ENCODE data around the gene CNTLN. TPM values are rescaled to one million over a fixed set of nuclear protein-coding genes. Genes with fewer than 3 reads are reported as not detected.
"Not testable (repeated sequence)": the region's sequence is repeated elsewhere in the genome, so short reads cannot be mapped to it uniquely, and the experiment has no call there.

The CNTLN gene
- total and polyA plus RNA-seq, 4 donors, result 2.1 to 30.3 (median 4.0) TPM

DNA sequence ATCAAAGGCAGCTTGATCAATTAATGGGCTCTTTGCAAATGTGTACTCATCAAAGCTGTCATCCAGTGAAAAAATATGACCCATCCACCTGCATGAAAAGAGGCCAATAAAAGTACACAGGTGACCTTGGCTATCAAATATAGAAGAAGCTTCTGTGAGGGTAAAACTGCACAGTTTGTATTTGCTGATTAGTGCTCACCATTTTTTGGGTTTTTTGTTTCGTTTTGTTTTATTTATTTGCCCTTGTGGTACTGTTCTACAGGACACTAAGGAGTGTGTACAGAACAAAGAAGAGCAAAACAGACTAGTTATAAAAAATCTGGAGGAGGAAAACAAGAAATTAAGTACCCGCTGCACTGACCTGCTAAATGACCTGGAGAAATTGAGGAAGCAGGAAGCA lies 101.3 kb downstream of the CNTLN start:
- ATAC-seq (ENCODE audit: insufficient read depth, low FRiP score) (no peak), DNase-seq (no peak)
- H3K27me3 ChIP-seq (ENCODE audit: control insufficient read depth in 3 of 3, insufficient read depth in 3 of 3, low read length in 2 of 3), result no peaks in the 10 kb centered on the region
- TF ChIP-seq, protein P1, sequence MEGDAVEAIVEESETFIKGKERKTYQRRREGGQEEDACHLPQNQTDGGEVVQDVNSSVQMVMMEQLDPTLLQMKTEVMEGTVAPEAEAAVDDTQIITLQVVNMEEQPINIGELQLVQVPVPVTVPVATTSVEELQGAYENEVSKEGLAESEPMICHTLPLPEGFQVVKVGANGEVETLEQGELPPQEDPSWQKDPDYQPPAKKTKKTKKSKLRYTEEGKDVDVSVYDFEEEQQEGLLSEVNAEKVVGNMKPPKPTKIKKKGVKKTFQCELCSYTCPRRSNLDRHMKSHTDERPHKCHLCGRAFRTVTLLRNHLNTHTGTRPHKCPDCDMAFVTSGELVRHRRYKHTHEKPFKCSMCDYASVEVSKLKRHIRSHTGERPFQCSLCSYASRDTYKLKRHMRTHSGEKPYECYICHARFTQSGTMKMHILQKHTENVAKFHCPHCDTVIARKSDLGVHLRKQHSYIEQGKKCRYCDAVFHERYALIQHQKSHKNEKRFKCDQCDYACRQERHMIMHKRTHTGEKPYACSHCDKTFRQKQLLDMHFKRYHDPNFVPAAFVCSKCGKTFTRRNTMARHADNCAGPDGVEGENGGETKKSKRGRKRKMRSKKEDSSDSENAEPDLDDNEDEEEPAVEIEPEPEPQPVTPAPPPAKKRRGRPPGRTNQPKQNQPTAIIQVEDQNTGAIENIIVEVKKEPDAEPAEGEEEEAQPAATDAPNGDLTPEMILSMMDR (IDR thresholded peaks at IDR 0.05; ENCODE audit: control extremely low read depth, extremely low read depth), result no peak
- H3K4me1 ChIP-seq (ENCODE audit: control insufficient read depth in 5 of 5, insufficient read depth in 5 of 5, low read length in 5 of 5), result peaks cover 0 to 2% (median 0%) of the 10 kb centered on the region in 5 donors
- no peaks in the 10 kb centered on the region for H3K9me3 ChIP-seq (ENCODE audit: control insufficient read depth in 4 of 4, insufficient read depth in 3 of 4, low read length in 3 of 4)
- H3K27ac ChIP-seq (ENCODE audit: low read depth in 1 of 2, low read length in 1 of 2), result no peak overlapping the region
- H3K36me3 ChIP-seq (ENCODE audit: control insufficient read depth in 4 of 4, insufficient read depth in 4 of 4, low read length in 4 of 4), result no peaks in the 10 kb centered on the region
- no peak overlapping the region for H3K9ac ChIP-seq (ENCODE audit: insufficient read depth in 1 of 2, low read length in 2 of 2)
- H3K4me3 ChIP-seq, result no peak overlapping the region
- WGBS, 2 donors, result 70 to 93% methylated on average over 2 of the region's 2 CpGs

DNA sequence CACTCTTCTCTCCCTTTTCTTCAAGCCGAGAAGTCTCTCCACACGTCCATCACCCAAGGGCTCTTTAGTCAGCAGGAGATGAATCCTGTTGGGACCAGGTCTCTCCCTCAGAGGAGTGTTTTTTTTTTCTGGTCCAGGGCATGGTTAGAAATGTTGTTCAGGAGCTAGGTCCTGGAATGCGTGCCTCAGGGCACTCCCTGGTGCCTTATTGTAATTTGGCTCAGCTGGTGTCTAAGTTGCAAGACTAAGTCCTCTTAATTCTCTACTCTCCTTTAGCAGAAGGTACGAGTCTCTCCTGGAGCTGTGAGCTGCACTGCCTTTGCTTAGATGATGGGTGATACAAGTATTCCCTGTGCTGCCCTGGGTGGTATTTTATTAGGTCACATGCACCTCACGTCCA lies 111.9 kb downstream of the CNTLN start:
- peaks cover 0 to 36% (median 16%) of the 10 kb centered on the region in 4 donors for H3K36me3 ChIP-seq (ENCODE audit: control insufficient read depth in 4 of 4, insufficient read depth in 4 of 4, low read length in 4 of 4)
- 82 to 96% methylated on average over 5 of the region's 5 CpGs for WGBS, 2 donors
- H3K4me3 ChIP-seq, result no peak overlapping the region
- peaks cover 9 to 19% (median 11%) of the 10 kb centered on the region in 4 donors for H3K9me3 ChIP-seq (ENCODE audit: control insufficient read depth in 4 of 4, insufficient read depth in 3 of 4, low read length in 3 of 4)
- ATAC-seq (ENCODE audit: insufficient read depth, low FRiP score) (no peak), DNase-seq (no peak)
- no peaks in the 10 kb centered on the region for H3K27me3 ChIP-seq (ENCODE audit: control insufficient read depth in 3 of 3, insufficient read depth in 3 of 3, low read length in 2 of 3)
- H3K9ac ChIP-seq (ENCODE audit: insufficient read depth in 1 of 2, low read length in 2 of 2), result no peak overlapping the region
- H3K27ac ChIP-seq (ENCODE audit: low read depth in 1 of 2, low read length in 1 of 2), result no peak overlapping the region
- no peaks in the 10 kb centered on the region for H3K4me1 ChIP-seq (ENCODE audit: control insufficient read depth in 5 of 5, insufficient read depth in 5 of 5, low read length in 5 of 5)
- TF ChIP-seq, protein P1 (IDR thresholded peaks at IDR 0.05; ENCODE audit: control extremely low read depth, extremely low read depth), result no peak

DNA sequence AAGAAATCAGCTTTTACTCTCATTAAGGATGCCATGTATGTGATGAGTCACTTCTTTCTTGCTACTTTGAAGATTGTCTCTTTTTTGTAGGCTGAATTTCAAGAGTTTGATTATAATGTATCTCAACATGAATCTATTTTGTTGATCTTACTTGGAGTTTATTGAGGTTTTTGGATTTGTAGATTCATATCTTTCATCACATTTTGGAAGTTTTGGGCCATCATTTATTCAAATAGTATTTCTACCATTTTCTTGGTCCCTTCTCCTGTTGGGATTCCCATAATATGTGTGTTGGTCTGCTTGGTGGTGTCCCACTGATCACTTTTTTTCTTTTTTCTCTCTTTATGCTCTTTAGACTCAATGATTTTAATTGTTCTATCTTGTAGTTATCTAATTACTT lies 116.3 kb downstream of the CNTLN start:
- no peak for DNase-seq
- H3K9me3 ChIP-seq (ENCODE audit: control insufficient read depth in 4 of 4, insufficient read depth in 3 of 4, low read length in 3 of 4), result peaks cover 10 to 27% (median 14%) of the 10 kb centered on the region in 4 donors

DNA sequence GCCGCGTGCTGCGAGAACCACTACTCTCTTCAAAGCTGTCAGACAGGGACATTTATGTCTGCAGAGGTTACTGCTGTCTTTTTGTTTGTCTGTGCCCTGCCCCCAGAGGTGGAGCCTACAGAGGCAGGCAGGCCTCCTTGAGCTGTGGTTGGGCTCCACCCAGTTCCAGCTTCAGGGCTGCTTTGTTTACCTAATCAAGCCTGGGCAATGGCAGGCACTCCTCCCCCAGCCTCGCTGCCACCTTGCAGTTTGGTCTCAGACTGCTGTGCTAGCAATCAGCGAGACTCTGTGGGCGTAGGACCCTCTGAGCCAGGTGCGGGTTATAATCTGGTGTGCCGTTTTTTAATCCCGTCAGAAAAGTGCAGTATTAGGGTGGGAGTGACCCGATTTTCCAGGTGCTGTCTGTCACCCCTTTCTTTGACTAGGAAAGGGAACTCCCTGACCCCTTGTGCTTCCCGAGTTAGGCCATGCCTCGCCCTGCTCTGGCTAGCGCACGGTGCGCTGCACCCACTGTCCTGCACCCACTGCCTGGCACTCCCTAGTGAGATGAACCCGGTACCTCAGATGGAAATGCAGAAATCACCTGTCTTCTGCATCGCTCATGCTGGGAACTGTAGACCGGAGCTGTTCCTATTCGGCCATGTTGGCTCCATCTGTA lies 133.8 kb downstream of the CNTLN start:
- H3K27me3 ChIP-seq (ENCODE audit: control insufficient read depth in 3 of 3, insufficient read depth in 3 of 3, low read length in 2 of 3); DNase-seq; H3K4me3 ChIP-seq; H3K36me3 ChIP-seq (ENCODE audit: control insufficient read depth in 4 of 4, insufficient read depth in 4 of 4, low read length in 4 of 4); ATAC-seq (ENCODE audit: insufficient read depth, low FRiP score); H3K4me1 ChIP-seq (ENCODE audit: control insufficient read depth in 5 of 5, insufficient read depth in 5 of 5, low read length in 5 of 5); H3K27ac ChIP-seq (ENCODE audit: low read depth in 1 of 2, low read length in 1 of 2); H3K9me3 ChIP-seq (ENCODE audit: control insufficient read depth in 4 of 4, insufficient read depth in 3 of 4, low read length in 3 of 4); H3K9ac ChIP-seq (ENCODE audit: insufficient read depth in 1 of 2, low read length in 2 of 2): not testable (repeated sequence)
- WGBS, 2 donors, result 89 to 91% methylated on average over 19 of the region's 19 CpGs

More for the DNA sequence above, 116.3 kb downstream of the CNTLN start:
- H3K36me3 ChIP-seq (ENCODE audit: control insufficient read depth in 4 of 4, insufficient read depth in 4 of 4, low read length in 4 of 4), result peaks cover 0 to 15% (median 7%) of the 10 kb centered on the region in 4 donors
- H3K27me3 ChIP-seq (ENCODE audit: control insufficient read depth in 3 of 3, insufficient read depth in 3 of 3, low read length in 2 of 3), result no peaks in the 10 kb centered on the region
- no peaks in the 10 kb centered on the region for H3K4me1 ChIP-seq (ENCODE audit: control insufficient read depth in 5 of 5, insufficient read depth in 5 of 5, low read length in 5 of 5)
- no peak for ATAC-seq (ENCODE audit: insufficient read depth, low FRiP score)
- H3K27ac ChIP-seq (ENCODE audit: low read depth in 1 of 2, low read length in 1 of 2), result no peak overlapping the region
- TF ChIP-seq, protein P1 (IDR thresholded peaks at IDR 0.05; ENCODE audit: control extremely low read depth, extremely low read depth), result no peak
- no peak overlapping the region for H3K9ac ChIP-seq (ENCODE audit: insufficient read depth in 1 of 2, low read length in 2 of 2)
- no peak overlapping the region for H3K4me3 ChIP-seq

Data from lung (tissue), 12 donors.